Osteocyte (in vitro differentiated cells): ENCODE measurements around the gene DEAF1. TPM values are rescaled to one million over a fixed set of nuclear protein-coding genes. Genes with fewer than 3 reads are reported as not detected.

Experiments
- DNase-seq: peaks from one replicate; pipeline ENCODE4 v3.0.0; 2021; ENCODE audit warnings: mixed read lengths; ENCODE audit not compliant: unreplicated experiment; ENCODE audit errors: extremely low spot score
- H3K27ac Mint-ChIP-seq: one replicate; pipeline ENCODE4 v1.8.0; 2021; ENCODE audit warnings: mild to moderate bottlenecking, mixed read lengths; ENCODE audit not compliant: unreplicated experiment
- H3K27me3 Mint-ChIP-seq: one replicate; pipeline ENCODE4 v1.8.0; 2021; ENCODE audit warnings: mixed read lengths; ENCODE audit not compliant: unreplicated experiment
- H3K36me3 Mint-ChIP-seq: one replicate; pipeline ENCODE4 v1.8.0; 2021; ENCODE audit warnings: mixed read lengths; ENCODE audit not compliant: unreplicated experiment
- H3K4me1 Mint-ChIP-seq: one replicate; pipeline ENCODE4 v1.8.0; 2021; ENCODE audit warnings: mixed read lengths; ENCODE audit not compliant: unreplicated experiment
- H3K4me3 Mint-ChIP-seq: one replicate; pipeline ENCODE4 v1.8.0; 2021; ENCODE audit warnings: mild to moderate bottlenecking, moderate library complexity, mixed read lengths; ENCODE audit not compliant: unreplicated experiment
- H3K9me3 Mint-ChIP-seq: one replicate; pipeline ENCODE4 v1.8.0; 2021; ENCODE audit warnings: mixed read lengths; ENCODE audit not compliant: unreplicated experiment
- total RNA-seq: library from RNA; stranded (reverse); gene quantifications from 2 replicates; pipeline ENCODE4 v1.2.1, GENCODE V29; 2021
- TF ChIP-seq, protein P1 (sequence below): fragments of 200-600 bp; sonication (generic); IDR thresholded peaks from 2 replicates; pipeline ENCODE4 v1.5.0; 2021; ENCODE audit warnings: antibody characterized with exemption, mild to moderate bottlenecking, moderate library complexity

DEAF1 gene
- total RNA-seq, 1 donor from 2014 or later: 113 TPM

DNA sequence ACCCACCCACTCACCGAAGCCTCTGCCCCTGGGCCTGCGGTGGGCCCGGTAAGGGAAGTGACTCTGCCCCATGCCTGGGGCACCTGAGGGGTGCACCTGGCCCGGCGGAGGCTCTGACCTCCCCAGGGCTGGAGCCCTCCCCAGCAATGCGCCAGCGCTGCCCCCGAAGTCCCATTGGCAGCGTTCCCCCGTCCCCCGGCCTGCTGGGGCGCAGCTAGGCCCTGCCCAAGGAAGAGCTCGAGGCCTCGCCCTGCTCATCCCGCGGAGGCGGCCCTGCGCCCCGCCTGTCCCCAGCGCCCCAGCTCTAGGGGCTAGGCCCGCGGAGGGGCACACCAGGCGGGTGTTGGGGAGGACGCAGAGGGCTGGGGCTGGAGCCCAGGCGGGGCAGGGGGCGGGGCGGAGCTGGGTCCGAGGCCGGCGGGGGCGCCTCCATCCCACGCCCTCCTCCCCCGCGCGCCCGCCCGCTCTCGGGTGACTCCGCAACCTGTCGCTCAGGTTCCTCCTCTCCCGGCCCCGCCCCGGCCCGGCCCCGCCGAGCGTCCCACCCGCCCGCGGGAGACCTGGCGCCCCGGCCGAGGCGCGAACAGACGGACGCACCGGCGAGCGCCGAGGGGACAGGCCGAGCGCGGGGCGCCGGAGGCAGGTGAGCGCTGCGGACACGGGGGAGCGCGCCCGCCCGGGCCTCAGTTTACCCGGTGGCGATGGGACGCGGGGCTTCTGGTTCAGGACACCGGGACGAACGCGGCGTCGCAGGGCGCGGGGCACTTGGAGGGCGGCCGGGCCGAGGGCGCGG lies 10.8 kb upstream of the DEAF1 start, which contains the start of gene EPS8L2:
Gene EPS8L2, plus strand, starts transcription at position 586 of the 793 bp plus-strand sequence. CDS start 3,177 bp downstream, outside the sequence.
- Mint-ChIP-seq H3K4me3 (peak within 1 kb of the TSS; percentile 68), H3K36me3 (peaks cover 1% of the 10 kb centered on the region), H3K27me3 (no peaks in the 10 kb centered on the region), H3K9me3 (no peaks in the 10 kb centered on the region), H3K27ac (peak within 1 kb of the TSS; percentile 91), H3K4me1 (peaks cover 53% of the 10 kb centered on the region)
- no peak for DNase-seq
- TF ChIP-seq, protein P1, sequence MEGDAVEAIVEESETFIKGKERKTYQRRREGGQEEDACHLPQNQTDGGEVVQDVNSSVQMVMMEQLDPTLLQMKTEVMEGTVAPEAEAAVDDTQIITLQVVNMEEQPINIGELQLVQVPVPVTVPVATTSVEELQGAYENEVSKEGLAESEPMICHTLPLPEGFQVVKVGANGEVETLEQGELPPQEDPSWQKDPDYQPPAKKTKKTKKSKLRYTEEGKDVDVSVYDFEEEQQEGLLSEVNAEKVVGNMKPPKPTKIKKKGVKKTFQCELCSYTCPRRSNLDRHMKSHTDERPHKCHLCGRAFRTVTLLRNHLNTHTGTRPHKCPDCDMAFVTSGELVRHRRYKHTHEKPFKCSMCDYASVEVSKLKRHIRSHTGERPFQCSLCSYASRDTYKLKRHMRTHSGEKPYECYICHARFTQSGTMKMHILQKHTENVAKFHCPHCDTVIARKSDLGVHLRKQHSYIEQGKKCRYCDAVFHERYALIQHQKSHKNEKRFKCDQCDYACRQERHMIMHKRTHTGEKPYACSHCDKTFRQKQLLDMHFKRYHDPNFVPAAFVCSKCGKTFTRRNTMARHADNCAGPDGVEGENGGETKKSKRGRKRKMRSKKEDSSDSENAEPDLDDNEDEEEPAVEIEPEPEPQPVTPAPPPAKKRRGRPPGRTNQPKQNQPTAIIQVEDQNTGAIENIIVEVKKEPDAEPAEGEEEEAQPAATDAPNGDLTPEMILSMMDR: no peak

- H3K9me3 Mint-ChIP-seq: no peaks in the 10 kb centered on the region
- H3K27me3 Mint-ChIP-seq: no peaks in the 10 kb centered on the region
- peaks cover 5% of the 10 kb centered on the region for H3K36me3 Mint-ChIP-seq
- peak overlapping the region; percentile 81 for H3K27ac Mint-ChIP-seq
- DNase-seq: no peak
- H3K4me1 Mint-ChIP-seq: peaks cover 46% of the 10 kb centered on the region
- TF ChIP-seq, protein P1: no peak
- peak overlapping the region; percentile 67 for H3K4me3 Mint-ChIP-seq
Observed at GRCh38 chr11:704781-705645, 10.0 kb upstream of the DEAF1 start.

DNA sequence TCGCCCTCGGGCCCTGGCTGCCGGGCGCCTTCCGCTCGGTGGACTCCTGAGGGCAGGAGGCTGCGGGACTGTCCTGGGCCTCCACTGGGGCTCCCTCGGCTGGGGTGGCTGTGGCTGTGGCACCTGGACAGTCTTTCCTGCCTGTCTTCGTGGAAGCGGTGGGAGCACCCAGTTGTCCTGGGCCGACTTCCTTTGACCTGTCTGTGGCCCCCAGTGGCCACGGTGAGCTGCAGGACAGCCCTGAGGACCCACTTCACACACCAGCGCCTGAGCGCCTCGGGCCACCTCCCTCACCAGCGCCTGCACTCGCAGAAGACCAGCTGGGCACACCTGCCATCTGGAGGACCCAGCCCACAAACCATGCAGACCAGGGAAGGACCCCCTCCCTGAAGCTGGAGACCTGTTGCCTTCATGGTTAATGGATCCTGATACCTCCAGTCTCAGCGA lies 9.2 kb upstream of the DEAF1 start:
- Mint-ChIP-seq H3K27ac (peak overlapping the region; percentile 57), H3K36me3 (peaks cover 5% of the 10 kb centered on the region), H3K9me3 (no peaks in the 10 kb centered on the region), H3K4me3 (no peak overlapping the region), H3K4me1 (peaks cover 46% of the 10 kb centered on the region), H3K27me3 (no peaks in the 10 kb centered on the region)
- DNase-seq: no peak
- TF ChIP-seq, protein P1: no peak

DNA sequence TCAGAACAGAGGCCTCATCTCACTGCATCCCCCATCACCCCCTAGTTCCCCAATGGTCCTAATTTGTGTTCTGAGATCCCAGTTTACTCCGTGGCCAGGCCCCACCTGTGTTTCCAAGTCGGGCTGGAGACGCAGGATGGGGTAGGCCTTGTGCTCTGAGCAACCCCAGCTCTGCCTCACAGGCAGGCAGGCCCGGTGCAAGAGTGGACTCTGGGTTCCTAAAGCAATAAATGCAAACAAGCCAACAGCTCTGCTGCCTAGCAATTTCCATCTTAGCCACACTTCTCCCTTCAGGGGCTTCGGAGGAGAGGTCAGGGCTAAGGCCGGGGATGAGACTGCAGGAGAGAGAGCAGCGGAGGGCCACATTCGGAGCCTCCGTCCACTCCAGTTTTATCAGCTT lies 8.5 kb upstream of the DEAF1 start:
- H3K27ac Mint-ChIP-seq: peak overlapping the region; percentile 57

More for the DNA sequence above, 8.5 kb upstream of the DEAF1 start:
- TF ChIP-seq, protein P1: no peak
- Mint-ChIP-seq H3K4me1 (peaks cover 52% of the 10 kb centered on the region), H3K27me3 (no peaks in the 10 kb centered on the region), H3K9me3 (no peaks in the 10 kb centered on the region), H3K4me3 (no peak overlapping the region), H3K36me3 (peaks cover 9% of the 10 kb centered on the region)
- DNase-seq: no peak
